HG03045 (cell line): ENCODE measurements around the gene CMYA5.
"Not testable (repeated sequence)": the region's sequence is repeated elsewhere in the genome, so short reads cannot be mapped to it uniquely, and the experiment has no call there.

Experiments used
- ATAC-seq: cut with Tn5 transposase; IDR thresholded peaks from one replicate; pipeline ENCODE4 v1.9.1; 2021; ENCODE audit warnings: mild to moderate bottlenecking, moderate library complexity; ENCODE audit not compliant: unreplicated experiment

The CMYA5 gene

DNA sequence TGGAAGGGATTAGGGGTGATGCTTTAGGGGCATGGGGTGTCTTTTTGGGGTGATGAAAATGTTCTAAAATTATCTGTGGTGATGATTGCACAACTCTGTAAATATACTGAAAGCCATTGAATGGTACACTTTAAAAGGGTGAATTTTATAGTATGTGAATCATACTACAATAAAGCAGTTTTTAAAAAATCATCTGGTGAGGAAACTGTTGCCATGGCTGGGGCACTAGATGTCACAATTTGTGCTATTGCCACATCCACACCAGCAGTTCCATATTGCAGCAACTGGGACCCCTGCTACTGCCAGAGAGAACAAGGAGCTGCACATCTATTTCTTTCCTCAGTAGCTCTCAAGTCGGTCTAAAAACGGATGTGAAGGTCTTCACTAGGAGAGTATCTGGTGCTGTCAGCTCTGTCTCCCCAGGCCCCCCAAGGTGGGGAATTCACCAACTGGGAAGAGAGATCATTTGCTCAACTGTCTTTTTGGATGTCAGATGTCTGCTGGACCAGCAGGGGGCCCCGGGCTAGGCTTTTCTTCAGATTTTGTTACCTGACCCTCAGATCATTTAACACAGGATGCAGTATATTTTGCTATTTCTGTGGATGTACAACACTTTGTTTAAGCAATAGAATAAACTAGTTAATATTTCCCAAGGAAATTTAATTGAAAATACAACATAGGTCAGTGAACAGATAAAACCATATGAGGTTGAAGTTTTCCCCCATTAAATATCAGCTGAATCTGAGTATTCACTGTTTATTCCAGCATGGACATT lies 13.2 kb downstream of the CMYA5 start:
- ATAC-seq, result no peak

DNA sequence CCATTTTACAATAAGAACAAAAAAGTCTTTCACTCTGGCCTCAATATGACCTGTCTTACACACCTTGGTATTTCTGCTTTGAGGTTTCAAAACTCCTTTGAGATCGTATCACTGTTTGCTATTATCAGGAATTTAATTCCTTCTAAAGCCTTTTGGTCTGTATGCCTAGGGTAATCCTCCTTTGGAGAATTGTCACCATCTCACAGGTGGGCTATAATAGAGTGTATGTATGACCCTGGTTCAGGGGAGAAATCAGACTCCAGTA lies 13.7 kb downstream of the CMYA5 start:
- ATAC-seq, result no peak

DNA sequence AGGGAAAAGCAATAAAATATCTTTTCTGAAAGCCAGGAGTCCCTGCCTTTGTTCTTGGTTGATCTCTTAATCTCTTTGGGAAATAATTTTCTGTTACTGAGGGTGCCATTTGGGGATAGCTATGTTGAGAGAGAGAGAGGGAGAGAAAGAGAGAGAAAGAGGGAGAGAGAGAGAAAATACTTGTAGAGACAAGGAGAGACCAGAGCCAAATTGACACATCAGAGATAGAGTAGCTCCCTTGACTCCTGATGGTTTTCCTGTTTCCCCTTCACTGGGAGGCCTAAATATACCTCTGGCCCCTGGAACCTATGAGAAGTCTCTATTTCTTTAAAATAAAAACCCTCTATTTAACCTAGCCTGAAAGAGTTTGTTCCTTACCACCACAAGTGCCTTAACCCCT lies 14.9 kb downstream of the CMYA5 start:
- ATAC-seq, result no peak

DNA sequence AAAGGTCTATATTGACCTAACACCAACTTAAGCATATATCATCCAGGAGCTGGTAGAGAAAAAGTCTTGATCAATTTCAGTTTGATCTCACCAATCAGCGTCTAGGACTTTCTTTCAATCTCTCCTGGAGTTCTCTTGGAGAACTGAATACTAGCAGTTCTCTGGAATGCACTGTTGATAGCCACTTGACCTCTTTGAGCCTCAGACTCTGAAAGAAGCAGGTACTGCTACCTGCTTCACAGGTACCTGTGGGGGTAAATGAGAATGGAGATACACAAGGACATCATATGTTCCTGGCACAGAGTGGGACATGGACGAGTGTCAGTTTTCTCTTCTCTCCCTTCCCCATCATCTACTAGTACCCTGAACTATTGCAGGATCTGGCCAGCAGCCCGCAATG lies 16.0 kb downstream of the CMYA5 start:
- no peak for ATAC-seq

DNA sequence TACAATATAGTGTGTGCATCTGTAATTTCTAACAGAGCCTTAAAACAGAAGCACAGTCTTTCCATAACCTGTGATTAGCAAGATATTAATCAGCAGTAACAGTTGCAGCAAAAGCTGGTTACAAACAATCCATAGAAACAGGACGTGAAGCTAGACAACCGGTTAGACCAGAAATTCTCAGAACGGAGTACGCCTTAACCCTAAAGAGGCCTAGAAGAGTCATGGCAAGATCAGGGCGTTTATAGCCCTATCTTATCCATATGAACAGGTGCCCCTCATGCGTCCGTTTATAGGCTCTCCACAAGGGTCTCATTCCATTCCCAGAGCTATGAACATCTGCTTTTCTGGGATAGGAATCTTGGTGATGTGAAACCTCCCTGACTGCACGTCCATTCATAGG lies 16.7 kb downstream of the CMYA5 start:
- ATAC-seq, result not testable (repeated sequence)

DNA sequence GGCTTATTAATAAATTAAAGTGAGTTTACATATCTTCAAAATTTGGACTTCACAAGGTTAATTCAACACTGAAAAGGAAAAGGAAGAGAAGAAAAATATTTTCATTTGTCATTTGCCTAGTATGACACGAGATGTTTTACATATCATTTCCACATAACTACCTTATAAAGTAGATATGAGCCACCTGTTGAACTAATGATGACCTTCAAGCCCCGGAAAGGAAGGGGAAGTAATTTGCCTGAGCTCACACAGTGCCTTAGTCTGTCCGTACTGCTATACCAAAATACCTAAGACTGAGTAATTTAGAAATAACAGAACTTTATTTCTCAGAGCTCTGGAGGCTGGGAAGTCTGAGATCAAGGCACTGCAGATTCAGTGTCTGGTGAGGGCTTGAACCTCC lies 17.9 kb downstream of the CMYA5 start:
- ATAC-seq, result no peak

DNA sequence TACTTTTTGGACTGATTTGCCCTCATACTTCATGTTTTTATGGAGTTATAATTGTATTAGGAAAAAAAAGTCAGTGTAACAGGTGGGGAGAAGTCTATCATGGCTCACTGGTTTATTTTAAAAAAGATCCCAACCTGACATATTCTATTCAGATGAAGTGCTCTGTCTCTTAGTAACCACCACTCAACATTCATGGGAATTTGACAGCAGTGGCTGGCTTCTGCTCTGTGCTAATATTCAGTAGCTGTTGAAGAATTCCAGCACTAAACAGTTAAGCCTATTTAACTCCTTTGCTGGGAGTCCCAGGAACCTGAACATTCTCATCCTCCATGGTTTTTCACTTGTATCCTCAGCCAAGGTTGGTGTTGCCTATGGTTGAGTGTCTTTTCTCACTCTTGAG lies 23.1 kb downstream of the CMYA5 start:
- ATAC-seq, result no peak

DNA sequence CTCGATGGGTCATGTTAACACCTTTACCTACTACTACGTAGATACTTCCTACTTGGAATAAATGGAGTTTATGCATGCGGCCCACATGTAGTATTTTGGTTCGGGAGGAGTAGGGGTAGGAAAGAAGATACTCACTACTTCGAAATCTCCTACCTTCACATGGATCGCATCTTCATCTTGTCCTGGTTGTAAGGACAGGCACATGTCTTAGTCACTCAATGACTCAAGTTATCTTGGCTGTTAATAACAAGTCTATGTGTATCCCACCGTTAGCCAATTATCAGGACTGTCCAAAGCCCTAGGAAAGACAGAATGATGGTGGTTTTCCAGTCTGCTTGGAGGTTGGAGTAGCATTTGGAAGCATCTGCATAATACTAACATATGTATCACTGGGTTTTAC lies 24.1 kb downstream of the CMYA5 start:
- ATAC-seq, result no peak

DNA sequence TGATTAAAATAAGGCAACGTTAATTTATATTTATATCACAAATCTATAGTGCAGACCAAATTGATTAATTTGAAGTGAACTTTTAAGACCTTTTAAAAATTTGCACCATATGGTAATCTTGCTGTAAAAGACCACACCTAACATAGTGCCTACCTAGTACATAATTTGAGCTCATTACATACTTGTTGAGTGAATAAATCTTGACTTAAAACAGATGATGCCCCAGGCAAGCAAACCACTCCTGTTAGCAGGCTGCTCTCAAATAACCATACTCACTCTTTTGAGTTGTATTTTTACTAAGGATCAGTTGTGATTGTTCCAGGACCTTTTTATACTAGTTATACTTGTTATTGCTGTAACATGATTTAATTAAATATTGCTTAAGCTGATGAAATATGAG lies 27.2 kb downstream of the CMYA5 start:
- ATAC-seq, result no peak

DNA sequence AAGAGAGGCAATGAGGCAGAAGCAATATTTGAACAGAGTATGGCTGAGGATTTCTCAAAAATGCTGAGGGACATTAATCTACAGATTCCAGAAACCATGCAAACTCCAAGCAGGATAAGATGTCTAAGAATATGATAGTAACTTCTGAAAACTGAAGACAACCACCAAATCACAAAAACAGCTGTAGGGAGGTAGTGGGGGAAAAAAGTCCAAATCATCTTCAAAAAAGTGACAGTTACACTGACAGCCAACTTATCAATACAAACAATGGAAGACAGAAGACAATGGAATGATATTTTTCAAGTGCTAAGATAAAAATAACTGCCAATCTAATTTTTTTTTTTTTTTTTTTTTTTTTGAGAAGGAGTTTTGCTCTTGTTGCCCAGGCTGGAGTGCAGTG lies 30.5 kb downstream of the CMYA5 start:
- ATAC-seq, result no peak

DNA sequence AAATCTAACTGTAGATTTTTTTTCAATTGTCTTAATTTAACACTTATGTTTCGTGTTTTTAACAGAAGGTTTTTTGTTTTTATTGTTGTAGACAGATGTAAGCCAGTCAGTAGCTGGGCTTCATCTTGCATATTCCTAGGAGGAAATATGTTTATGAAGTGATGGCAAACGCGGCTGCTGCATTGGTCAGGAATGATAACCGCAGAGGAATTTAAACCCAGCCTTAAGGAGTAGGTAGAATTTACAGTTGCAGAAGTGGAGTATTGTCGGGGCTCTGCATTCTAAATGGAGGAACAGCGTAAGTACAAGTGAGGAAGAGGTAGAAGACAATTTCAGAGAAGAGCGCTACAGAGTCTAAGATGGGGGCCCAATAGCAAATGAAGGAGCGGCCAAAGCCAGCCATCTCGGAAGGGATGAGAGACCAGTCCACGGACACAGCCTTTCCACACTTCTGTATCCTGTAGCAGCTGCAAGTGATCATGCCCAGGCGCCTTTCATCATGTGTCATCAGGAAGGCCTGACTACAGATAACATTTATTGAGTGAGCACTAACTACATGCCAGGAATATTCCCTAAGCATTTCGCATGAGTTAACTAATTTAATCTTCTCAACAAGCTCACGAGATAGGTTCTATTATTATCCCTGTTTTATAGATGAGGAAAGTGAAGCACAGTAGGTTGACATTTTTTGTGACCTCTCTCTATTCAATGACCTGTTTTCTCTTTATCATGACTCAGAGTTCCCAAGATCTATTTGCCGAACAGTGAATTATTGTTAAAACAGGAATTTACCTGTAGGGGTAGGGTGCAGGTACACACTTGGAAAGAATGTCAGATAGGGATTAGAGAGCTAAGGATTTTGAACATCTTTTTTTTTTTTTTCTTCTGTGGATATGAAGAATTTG lies 38.1 kb downstream of the CMYA5 start:
- ATAC-seq, result no peak

DNA sequence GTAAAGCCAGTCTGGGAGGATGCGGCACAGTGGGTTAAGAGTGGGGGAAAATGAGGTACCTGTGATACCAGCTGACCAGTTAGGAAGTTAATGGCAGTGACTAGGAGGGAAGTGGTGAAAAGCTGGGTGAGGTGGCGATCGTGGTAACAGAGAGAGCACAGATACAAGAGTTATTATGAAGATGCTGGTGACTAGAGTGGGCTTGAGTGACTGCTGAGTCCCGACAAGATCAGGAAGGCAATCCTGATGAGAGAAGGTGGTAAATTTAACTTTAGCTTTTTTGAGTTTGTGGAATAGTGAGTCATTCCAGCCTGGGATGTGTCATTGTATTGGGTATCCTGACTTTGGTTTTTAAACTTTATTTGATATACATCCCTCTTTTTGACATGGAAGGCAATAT lies 38.8 kb downstream of the CMYA5 start:
- no peak for ATAC-seq

DNA sequence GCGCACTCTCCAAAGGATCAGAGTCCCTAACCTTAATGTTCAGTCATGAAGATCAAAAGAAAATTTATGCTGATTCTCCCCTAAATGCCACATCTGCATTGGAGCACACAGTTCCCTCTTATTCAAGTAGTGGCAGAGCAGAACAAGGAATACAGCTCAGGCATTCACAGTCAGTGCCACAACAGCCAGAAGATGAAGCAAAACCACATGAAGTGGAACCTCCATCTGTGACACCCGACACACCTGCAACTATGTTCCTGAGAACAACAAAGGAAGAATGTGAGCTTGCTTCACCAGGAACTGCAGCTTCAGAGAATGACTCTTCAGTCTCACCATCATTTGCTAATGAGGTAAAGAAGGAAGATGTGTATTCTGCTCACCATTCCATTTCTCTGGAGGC lies 40.0 kb downstream of the CMYA5 start:
- no peak for ATAC-seq

DNA sequence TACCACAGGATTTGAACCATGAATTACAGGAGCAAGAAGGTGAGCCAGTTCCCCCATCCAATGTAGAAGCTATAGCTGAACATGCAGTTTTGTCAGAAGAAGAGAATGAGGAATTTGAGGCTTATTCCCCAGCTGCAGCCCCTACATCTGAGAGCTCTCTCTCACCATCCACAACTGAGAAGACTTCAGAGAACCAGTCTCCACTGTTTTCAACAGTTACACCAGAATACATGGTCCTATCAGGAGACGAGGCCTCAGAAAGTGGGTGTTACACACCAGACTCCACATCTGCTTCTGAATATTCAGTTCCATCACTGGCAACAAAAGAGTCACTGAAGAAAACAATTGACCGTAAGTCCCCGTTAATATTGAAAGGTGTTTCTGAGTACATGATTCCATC lies 40.9 kb downstream of the CMYA5 start:
- ATAC-seq, result no peak

DNA sequence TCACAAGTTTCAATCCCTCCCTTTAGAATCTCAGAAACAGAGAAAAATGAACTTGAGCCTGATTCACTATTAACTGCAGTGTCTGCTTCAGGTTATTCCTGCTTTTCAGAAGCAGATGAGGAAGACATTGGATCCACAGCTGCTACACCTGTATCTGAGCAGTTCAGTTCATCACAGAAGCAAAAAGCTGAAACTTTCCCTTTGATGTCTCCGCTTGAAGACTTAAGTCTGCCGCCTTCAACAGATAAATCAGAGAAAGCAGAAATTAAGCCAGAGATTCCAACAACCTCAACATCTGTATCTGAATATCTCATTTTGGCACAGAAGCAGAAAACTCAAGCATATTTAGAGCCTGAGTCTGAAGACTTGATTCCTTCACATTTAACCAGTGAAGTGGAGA lies 42.1 kb downstream of the CMYA5 start:
- ATAC-seq, result no peak

DNA sequence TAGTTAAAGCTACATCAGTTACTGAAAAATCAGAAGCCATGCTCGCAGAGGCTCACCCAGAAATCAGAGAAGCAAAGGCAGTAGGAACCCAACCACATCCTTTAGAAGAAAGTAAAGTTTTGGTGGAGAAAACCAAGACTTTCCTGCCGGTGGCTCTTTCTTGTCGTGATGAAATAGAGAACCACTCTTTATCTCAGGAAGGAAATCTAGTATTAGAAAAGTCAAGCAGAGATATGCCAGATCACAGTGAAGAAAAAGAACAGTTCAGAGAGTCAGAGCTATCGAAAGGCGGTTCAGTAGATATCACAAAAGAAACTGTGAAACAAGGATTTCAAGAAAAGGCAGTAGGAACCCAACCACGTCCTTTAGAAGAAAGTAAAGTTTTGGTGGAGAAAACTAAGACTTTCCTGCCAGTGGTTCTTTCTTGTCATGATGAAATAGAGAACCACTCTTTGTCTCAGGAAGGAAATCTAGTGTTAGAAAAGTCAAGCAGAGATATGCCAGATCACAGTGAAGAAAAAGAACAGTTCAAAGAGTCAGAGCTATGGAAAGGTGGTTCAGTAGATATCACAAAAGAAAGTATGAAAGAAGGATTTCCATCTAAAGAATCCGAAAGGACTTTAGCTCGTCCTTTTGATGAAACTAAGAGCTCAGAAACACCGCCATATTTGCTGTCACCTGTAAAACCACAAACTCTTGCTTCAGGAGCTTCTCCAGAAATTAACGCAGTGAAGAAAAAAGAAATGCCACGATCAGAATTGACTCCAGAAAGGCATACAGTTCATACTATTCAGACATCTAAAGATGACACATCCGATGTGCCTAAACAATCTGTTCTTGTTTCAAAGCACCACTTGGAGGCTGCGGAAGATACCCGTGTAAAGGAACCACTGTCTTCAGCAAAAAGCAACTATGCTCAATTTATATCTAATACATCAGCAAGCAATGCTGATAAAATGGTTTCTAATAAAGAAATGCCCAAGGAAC lies 47.2 kb downstream of the CMYA5 start:
- ATAC-seq, result no peak

DNA sequence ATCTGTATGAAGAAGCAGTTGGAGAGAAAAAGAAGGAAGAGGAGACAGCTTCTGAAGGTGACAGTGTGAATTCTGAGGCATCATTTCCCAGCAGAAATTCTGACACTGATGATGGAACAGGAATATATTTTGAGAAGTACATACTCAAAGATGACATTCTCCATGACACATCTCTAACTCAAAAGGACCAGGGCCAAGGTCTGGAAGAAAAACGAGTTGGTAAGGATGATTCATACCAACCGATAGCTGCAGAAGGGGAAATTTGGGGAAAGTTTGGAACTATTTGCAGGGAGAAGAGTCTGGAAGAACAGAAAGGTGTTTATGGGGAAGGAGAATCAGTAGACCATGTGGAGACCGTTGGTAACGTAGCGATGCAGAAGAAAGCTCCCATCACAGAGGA lies 48.7 kb downstream of the CMYA5 start:
- no peak for ATAC-seq

DNA sequence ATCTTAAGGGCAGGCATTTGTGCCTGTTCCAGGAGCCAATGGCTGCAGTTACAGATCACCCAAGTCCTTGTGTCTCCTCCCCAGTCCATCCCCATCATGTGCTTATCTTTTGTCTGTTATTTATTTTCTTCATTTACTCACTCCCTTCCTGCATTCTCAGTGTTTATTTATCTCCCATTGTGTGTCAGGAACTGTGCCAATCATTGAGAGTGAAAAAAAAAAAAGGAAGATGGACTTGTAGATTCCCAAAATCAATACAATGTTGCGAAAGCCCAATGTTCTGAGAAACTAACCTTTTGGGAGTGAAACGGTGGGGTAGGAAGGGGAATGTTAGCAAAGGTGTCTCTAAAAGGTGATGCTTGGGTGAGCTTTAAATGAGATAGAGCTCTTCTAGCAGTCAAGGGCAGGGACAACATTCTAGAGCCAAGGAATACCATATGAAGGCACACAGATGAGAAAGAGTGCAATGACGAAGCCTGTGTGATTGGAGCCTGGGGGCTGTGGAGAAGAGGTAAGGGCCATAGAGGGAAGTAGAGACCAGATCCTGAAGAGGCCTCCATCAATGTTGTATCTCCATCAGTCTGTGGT lies 53.0 kb downstream of the CMYA5 start:
- no peak for ATAC-seq

DNA sequence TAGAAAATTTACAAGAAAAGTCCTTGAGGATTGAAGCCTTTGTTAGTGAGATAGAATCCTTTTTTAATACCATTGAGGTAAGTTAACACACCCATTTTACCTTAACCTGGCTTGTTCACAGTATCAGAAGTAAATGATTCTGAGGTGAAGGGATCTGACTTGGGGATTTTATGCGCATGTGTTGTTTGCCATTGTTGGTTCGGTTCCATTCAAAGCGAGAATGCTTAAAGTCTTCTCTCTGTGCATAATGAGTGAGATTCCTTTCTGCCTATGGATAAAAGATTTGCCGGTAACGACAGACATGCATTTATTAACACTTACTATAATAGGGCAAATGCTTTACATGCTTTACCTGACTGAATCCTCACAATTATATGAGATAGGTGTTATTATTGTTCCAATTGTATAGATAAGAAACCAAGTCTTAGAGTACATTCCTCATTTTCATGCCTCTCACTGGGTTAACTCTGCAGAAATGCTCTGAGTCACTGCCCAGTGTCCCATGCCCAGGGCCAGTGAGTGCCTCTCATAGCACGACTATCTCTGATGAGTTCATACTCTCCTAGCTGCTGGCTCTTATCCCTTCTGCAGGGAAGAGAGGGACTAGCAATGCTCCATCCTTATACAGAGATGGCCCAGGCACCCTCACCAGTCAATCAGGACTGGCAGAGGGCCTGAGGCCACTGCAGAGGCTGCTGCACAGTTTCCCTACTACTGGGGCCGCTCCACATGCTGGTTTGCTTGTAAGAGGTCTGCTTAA lies 54.4 kb downstream of the CMYA5 start:
- no peak for ATAC-seq

DNA sequence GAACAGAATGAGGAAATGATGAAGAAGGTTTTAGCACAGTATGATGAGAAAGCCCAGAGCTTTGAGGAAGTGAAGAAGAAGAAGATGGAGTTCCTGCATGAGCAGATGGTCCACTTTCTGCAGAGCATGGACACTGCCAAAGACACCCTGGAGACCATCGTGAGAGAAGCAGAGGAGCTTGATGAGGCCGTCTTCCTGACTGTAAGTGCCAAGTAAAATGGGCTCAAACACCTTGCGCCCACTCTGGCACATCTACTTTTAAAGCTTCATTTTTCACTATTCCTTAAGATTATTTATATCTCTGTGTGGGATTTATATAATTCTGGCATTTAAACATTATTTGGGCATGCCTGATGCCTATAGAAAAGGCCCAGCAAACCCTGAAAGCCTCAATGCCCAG lies 55.6 kb downstream of the CMYA5 start:
- ATAC-seq, result no peak
